Common myeloid progenitor, CD34-positive (primary cell): ENCODE results near the gene ABLIM1.

Experiments
- CTCF ChIA-PET: fragments of 350-600 bp; sonication (Branson Sonifier 250); formaldehyde crosslinking; loops from one replicate; lab custom pipeline; 2021; ENCODE audit warnings: antibody characterized with exemption; lab: Charles Lee
- POLR2A ChIA-PET: fragments of 350-600 bp; sonication (Branson Sonifier 250); formaldehyde crosslinking; loops from one replicate; lab custom pipeline; 2021; ENCODE audit warnings: antibody characterized with exemption; lab: Charles Lee
- DNase-seq, 3 donors: peaks; one replicate each; pipeline versions ENCODE4 v3.0.0 to v3.0.0-alpha.2; 2013
- H3K27ac ChIP-seq, 2 experiments: 1 replicate in 1 of 2; 2 replicates in 1 of 2; pipeline ENCODE4 v1.7.0; 2013; ENCODE audit warnings: inconsistent platforms in 2 of 2, low read length in 2 of 2, mild to moderate bottlenecking in 2 of 2, low read depth in 1 of 2, moderate library complexity in 1 of 2; ENCODE audit not compliant: severe bottlenecking in 2 of 2, insufficient read depth in 1 of 2, poor library complexity in 1 of 2
- H3K27me3 ChIP-seq, 5 experiments: replicated peaks in 2 of 5; 1 replicate in 3 of 5; 2 replicates in 2 of 5; pipeline versions ENCODE4 v1.6.1 to v1.7.0; 2013; ENCODE audit warnings: low read length in 4 of 5, mild to moderate bottlenecking in 2 of 5, moderate library complexity in 2 of 5, inconsistent platforms in 1 of 5; ENCODE audit not compliant: insufficient read depth in 5 of 5, control insufficient read depth in 4 of 5
- H3K36me3 ChIP-seq, 4 experiments: 1 replicate in 2 of 4; 2 replicates in 2 of 4; pipeline versions ENCODE4 v1.6.1 to v1.7.0; 2013; ENCODE audit warnings: low read length in 3 of 4, control low read depth in 1 of 4, mild to moderate bottlenecking in 1 of 4; ENCODE audit not compliant: control insufficient read depth in 4 of 4, insufficient read depth in 4 of 4
- H3K4me1 ChIP-seq, 4 experiments: 1 replicate in 3 of 4; 2 replicates in 1 of 4; pipeline versions ENCODE4 v1.6.1 to v1.7.1; 2013; ENCODE audit warnings: low read length in 3 of 4, mild to moderate bottlenecking in 3 of 4, control low read depth in 1 of 4, inconsistent platforms in 1 of 4, moderate library complexity in 1 of 4; ENCODE audit not compliant: control insufficient read depth in 4 of 4, insufficient read depth in 4 of 4; ENCODE audit errors: control extremely low read depth in 1 of 4
- H3K4me3 ChIP-seq, 7 experiments: 1 replicate in 4 of 7; 2 replicates in 3 of 7; pipeline versions ENCODE4 v1.5.1 to v1.7.0; 2013; ENCODE audit warnings: mild to moderate bottlenecking in 7 of 7, low read length in 6 of 7, moderate library complexity in 6 of 7, inconsistent platforms in 2 of 7, low read depth in 2 of 7, control low read depth in 1 of 7; ENCODE audit not compliant: insufficient read depth in 4 of 7, control insufficient read depth in 1 of 7; ENCODE audit errors: extremely low read depth in 1 of 7
- H3K9me3 ChIP-seq, 5 experiments: 1 replicate in 4 of 5; 2 replicates in 1 of 5; pipeline versions ENCODE4 v1.6.1 to v1.7.1; 2013; ENCODE audit warnings: low read length in 4 of 5, mild to moderate bottlenecking in 2 of 5, inconsistent platforms in 1 of 5, low read depth in 1 of 5, moderate library complexity in 1 of 5; ENCODE audit not compliant: control insufficient read depth in 4 of 5, insufficient read depth in 2 of 5; ENCODE audit errors: control extremely low read depth in 1 of 5
- WGBS: methylation state at CpG from one replicate; pipeline ENCODE4 v1.1.5; 2013; ENCODE audit not compliant: insufficient coverage; 5-methylcytosine and 5-hydroxymethylcytosine counted together

Gene ABLIM1

GRCh38 chr10:114453576-114453975, 204.5 kb downstream of the ABLIM1 start:
- Histone ChIP-seq H3K36me3 (peaks cover 0 to 24% (median 2%) of the 10 kb centered on the region in 4 experiments), H3K9me3 (no peaks in the 10 kb centered on the region), H3K4me1 (peaks cover 0 to 6% (median 0%) of the 10 kb centered on the region in 4 experiments), H3K27me3 (no peaks in the 10 kb centered on the region), H3K27ac (no peak overlapping the region), H3K4me3 (no peak overlapping the region)
- DNase-seq = no peak
- CTCF ChIA-PET = interaction anchor here (1.3 kb wide), 1 partner anchor 15 kb away, joined by 4 read pairs; no protein-coding TSS in a partner anchor
- WGBS = 99% methylated on average over 9 of the region's 9 CpGs
- POLR2A ChIA-PET = interaction anchor here (0.5 kb wide), 1 partner anchor 367 kb away, joined by 4 read pairs; no protein-coding TSS in a partner anchor

GRCh38 chr10:114448897-114449296, 209.2 kb downstream of the ABLIM1 start:
- Histone ChIP-seq H3K4me3 (no peak overlapping the region), H3K9me3 (no peaks in the 10 kb centered on the region), H3K4me1 (peaks cover 0 to 6% (median 0%) of the 10 kb centered on the region in 4 experiments), H3K27me3 (no peaks in the 10 kb centered on the region), H3K27ac (no peak overlapping the region), H3K36me3 (peaks cover 0 to 36% (median 8%) of the 10 kb centered on the region in 4 experiments)
- DNase-seq = no peak
- WGBS = 100% methylated on average over 1 of the region's 2 CpGs
- ChIA-PET POLR2A (no interaction called here), CTCF (interaction anchor here (0.8 to 1.8 kb wide), 4 partner anchors 11 to 146 kb away, joined by 3 to 7 read pairs (median 6); no protein-coding TSS in a partner anchor)

- CTCF ChIA-PET = no interaction called here
- H3K27ac ChIP-seq = no peak overlapping the region
- 76% methylated on average over 6 of the region's 6 CpGs for WGBS
These were observed 212.7 kb downstream of the ABLIM1 start for GRCh38 chr10:114445332-114445731.

GRCh38 chr10:114444819-114445218, 213.3 kb downstream of the ABLIM1 start:
- Histone ChIP-seq H3K4me3 (no peak overlapping the region), H3K36me3 (peaks cover 2 to 49% (median 22%) of the 10 kb centered on the region in 4 experiments), H3K4me1 (peaks cover 0 to 6% (median 0%) of the 10 kb centered on the region in 4 experiments), H3K27ac (no peak overlapping the region), H3K27me3 (no peaks in the 10 kb centered on the region), H3K9me3 (no peaks in the 10 kb centered on the region)
- ChIA-PET POLR2A (no interaction called here), CTCF (no interaction called here)
- no peak for DNase-seq

More at GRCh38 chr10:114445332-114445731, 212.7 kb downstream of the ABLIM1 start:
- Histone ChIP-seq H3K36me3 (peaks cover 2 to 44% (median 18%) of the 10 kb centered on the region in 4 experiments), H3K9me3 (no peaks in the 10 kb centered on the region), H3K27me3 (no peaks in the 10 kb centered on the region), H3K4me1 (peaks cover 0 to 6% (median 0%) of the 10 kb centered on the region in 4 experiments), H3K4me3 (no peak overlapping the region)
- POLR2A ChIA-PET = no interaction called here
- no peak for DNase-seq

- H3K27ac ChIP-seq = no peak overlapping the region
- H3K36me3 ChIP-seq = peaks cover 9 to 59% (median 33%) of the 10 kb centered on the region in 4 experiments
- H3K9me3 ChIP-seq = no peaks in the 10 kb centered on the region
- no peaks in the 10 kb centered on the region for H3K27me3 ChIP-seq
- 100% methylated on average over 1 of the region's 4 CpGs for WGBS
- ChIA-PET POLR2A (no interaction called here), CTCF (interaction anchor here (1.2 to 11.0 kb wide), 3 partner anchors 19 to 138 kb away, joined by 3 to 79 read pairs (median 4); no protein-coding TSS in a partner anchor)
- H3K4me3 ChIP-seq = no peak overlapping the region
- H3K4me1 ChIP-seq = peaks cover 0 to 6% (median 0%) of the 10 kb centered on the region in 4 experiments
- peak; percentile 29 to 55 (median 34) for DNase-seq
These were observed 215.9 kb downstream of the ABLIM1 start for GRCh38 chr10:114442091-114442630.

GRCh38 chr10:114441107-114441506, 217.0 kb downstream of the ABLIM1 start:
- Histone ChIP-seq H3K36me3 (peaks cover 9 to 69% (median 37%) of the 10 kb centered on the region in 4 experiments), H3K4me1 (peaks cover 0 to 6% (median 0%) of the 10 kb centered on the region in 4 experiments), H3K27ac (no peak overlapping the region), H3K9me3 (no peaks in the 10 kb centered on the region), H3K27me3 (no peaks in the 10 kb centered on the region), H3K4me3 (no peak overlapping the region)
- POLR2A ChIA-PET = no interaction called here
- no peak for DNase-seq
- 100% methylated on average over 1 of the region's 1 CpG for WGBS
- CTCF ChIA-PET = interaction anchor here (1.2 to 11.0 kb wide), 3 partner anchors 17 to 137 kb away, joined by 3 to 79 read pairs (median 4); no protein-coding TSS in a partner anchor
